HepG2 (cell line): ENCODE measurements around the gene ZG16. TPM values are rescaled to one million over a fixed set of nuclear protein-coding genes. Genes with fewer than 3 reads are reported as not detected.
A peak's percentile ranks its signal among the peaks of the same experiment; 100 is the strongest.

Experiments
- AKNA ChIP-seq: sonication (generic); formaldehyde crosslinking; IDR thresholded peaks from 2 replicates; pipeline ENCODE4 v1.4.0; 2020; ENCODE audit warnings: missing genetic modification reagents, borderline replicate concordance
- SNAPC2 ChIP-seq: sonication (generic); formaldehyde crosslinking; IDR thresholded peaks from 2 replicates; pipeline ENCODE4 v1.8.1; 2022; ENCODE audit warnings: mild to moderate bottlenecking, missing genetic modification reagents
- ZFP36L1 ChIP-seq: sonication (generic); formaldehyde crosslinking; IDR thresholded peaks from 2 replicates; pipeline ENCODE4 v1.8.0; 2022; ENCODE audit warnings: mild to moderate bottlenecking, missing genetic modification reagents, moderate library complexity
- ZNF574 ChIP-seq: sonication (generic); formaldehyde crosslinking; IDR thresholded peaks from 2 replicates; pipeline ENCODE4 v1.4.0; 2020; ENCODE audit warnings: missing genetic modification reagents
- polyA plus RNA-seq, 8 experiments: library from polyadenylated mRNA; depleted of rRNA in 3 of 8; stranded (reverse) in 7 of 8; unstranded in 1 of 8; fragments of >200 nt; fragmentation: Illumina TruSeq in 4 of 8; extraction: Trizol in 4 of 8; gene quantifications; 2 replicates each; pipeline versions ENCODE4 v1.2.1 to v1.2.3, GENCODE V29; 2011 to 2016; ENCODE audit warnings: low read depth in 4 of 8, missing spikeins in 1 of 8, mixed read lengths in 1 of 8; ENCODE audit not compliant: insufficient read depth in 1 of 8
- total RNA-seq, 5 experiments: library from RNA; depleted of rRNA; stranded (reverse); fragments of >200 nt; fragmentation: Illumina TruSeq; extraction: Trizol; gene quantifications; 2 replicates each; pipeline ENCODE4 v1.2.3, GENCODE V29; 2016; ENCODE audit warnings: low read depth in 1 of 5
- TF ChIP-seq, protein P1 (sequence below): sonication (generic); formaldehyde crosslinking; IDR thresholded peaks from 2 replicates; pipeline ENCODE4 v1.4.0; 2020; ENCODE audit warnings: missing genetic modification reagents

ZG16 gene
- total and polyA plus RNA-seq, 2 of the 13 experiments (the other 11 are each of a cell fraction or from before 2014, with no cell fraction given): 0.04 to 0.07 TPM

- TF ChIP-seq, protein P1, sequence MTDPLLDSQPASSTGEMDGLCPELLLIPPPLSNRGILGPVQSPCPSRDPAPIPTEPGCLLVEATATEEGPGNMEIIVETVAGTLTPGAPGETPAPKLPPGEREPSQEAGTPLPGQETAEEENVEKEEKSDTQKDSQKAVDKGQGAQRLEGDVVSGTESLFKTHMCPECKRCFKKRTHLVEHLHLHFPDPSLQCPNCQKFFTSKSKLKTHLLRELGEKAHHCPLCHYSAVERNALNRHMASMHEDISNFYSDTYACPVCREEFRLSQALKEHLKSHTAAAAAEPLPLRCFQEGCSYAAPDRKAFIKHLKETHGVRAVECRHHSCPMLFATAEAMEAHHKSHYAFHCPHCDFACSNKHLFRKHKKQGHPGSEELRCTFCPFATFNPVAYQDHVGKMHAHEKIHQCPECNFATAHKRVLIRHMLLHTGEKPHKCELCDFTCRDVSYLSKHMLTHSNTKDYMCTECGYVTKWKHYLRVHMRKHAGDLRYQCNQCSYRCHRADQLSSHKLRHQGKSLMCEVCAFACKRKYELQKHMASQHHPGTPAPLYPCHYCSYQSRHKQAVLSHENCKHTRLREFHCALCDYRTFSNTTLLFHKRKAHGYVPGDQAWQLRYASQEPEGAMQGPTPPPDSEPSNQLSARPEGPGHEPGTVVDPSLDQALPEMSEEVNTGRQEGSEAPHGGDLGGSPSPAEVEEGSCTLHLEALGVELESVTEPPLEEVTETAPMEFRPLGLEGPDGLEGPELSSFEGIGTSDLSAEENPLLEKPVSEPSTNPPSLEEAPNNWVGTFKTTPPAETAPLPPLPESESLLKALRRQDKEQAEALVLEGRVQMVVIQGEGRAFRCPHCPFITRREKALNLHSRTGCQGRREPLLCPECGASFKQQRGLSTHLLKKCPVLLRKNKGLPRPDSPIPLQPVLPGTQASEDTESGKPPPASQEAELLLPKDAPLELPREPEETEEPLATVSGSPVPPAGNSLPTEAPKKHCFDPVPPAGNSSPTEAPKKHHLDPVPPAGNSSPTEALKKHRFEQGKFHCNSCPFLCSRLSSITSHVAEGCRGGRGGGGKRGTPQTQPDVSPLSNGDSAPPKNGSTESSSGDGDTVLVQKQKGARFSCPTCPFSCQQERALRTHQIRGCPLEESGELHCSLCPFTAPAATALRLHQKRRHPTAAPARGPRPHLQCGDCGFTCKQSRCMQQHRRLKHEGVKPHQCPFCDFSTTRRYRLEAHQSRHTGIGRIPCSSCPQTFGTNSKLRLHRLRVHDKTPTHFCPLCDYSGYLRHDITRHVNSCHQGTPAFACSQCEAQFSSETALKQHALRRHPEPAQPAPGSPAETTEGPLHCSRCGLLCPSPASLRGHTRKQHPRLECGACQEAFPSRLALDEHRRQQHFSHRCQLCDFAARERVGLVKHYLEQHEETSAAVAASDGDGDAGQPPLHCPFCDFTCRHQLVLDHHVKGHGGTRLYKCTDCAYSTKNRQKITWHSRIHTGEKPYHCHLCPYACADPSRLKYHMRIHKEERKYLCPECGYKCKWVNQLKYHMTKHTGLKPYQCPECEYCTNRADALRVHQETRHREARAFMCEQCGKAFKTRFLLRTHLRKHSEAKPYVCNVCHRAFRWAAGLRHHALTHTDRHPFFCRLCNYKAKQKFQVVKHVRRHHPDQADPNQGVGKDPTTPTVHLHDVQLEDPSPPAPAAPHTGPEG (CRISPR knock-in tag): peak; percentile 52; the same call in 1 of the 2 replicates
- TF ChIP-seq ZNF574 (peak; percentile 72), SNAPC2 (no peak), ZFP36L1 (CRISPR knock-in tag) (peak; percentile 73; the same call in 1 of the 2 replicates), AKNA (CRISPR knock-in tag) (no peak)
Measured at GRCh38 chr16:29811170-29811895, 33.3 kb downstream of the ZG16 start (continued).
